H1 (cell line): ENCODE measurements around the gene GSDME. TPM values are rescaled to one million over a fixed set of nuclear protein-coding genes. Genes with fewer than 3 reads are reported as not detected.
A peak's percentile ranks its signal among the peaks of the same experiment; 100 is the strongest.

Source experiments
- CTCF ChIA-PET: fragments of 300-600 bp; sonication (Branson Sonifier 250); formaldehyde crosslinking; loops from one replicate; lab custom pipeline; 2021; ENCODE audit not compliant: partially characterized antibody; lab: Charles Lee
- POLR2A ChIA-PET: fragments of 300-600 bp; sonication (Branson Sonifier 250); formaldehyde crosslinking; loops from one replicate; lab custom pipeline; 2021; ENCODE audit warnings: inconsistent platforms; ENCODE audit not compliant: partially characterized antibody; lab: Charles Lee
- DNase-seq, 2 experiments: peaks; one replicate each; pipeline versions ENCODE4 v3.0.0 to v3.0.0-alpha.2; 2010 to 2022; ENCODE audit warnings: low spot score in 2 of 2, low read depth in 1 of 2, mixed read lengths in 1 of 2
- FAIRE-seq: peaks from 2 replicates; lab custom pipeline; 2011; peaks lifted over from hg19 to GRCh38; lab: Jason Lieb, UNC
- H2AFZ ChIP-seq: 2 replicates; pipeline ENCODE4 v1.8.1; 2012; ENCODE audit warnings: low read length, inconsistent platforms
- H2AK5ac ChIP-seq: 2 replicates; pipeline ENCODE4 v1.6.1; 2013; ENCODE audit warnings: low read depth, low read length
- H2BK120ac ChIP-seq: replicated peaks from 2 replicates; pipeline ENCODE3; 2013; ENCODE audit warnings: low read depth, low read length, inconsistent platforms
- H2BK12ac ChIP-seq: 2 replicates; pipeline ENCODE4 v1.6.1; 2013; ENCODE audit warnings: low read depth, low read length
- H2BK15ac ChIP-seq: 2 replicates; pipeline ENCODE4 v1.6.1; 2013; ENCODE audit warnings: low read length
- H2BK20ac ChIP-seq: 2 replicates; pipeline ENCODE4 v1.6.1; 2013; ENCODE audit warnings: low read length
- H2BK5ac ChIP-seq: 2 replicates; pipeline ENCODE4 v1.6.1; 2013; ENCODE audit warnings: low read depth, low read length
- H3K14ac ChIP-seq: 2 replicates; pipeline ENCODE4 v1.6.1; 2013; ENCODE audit warnings: inconsistent platforms; ENCODE audit not compliant: insufficient read length
- H3K18ac ChIP-seq: 2 replicates; pipeline ENCODE4 v1.6.1; 2013; ENCODE audit warnings: low read length; ENCODE audit errors: extremely low read depth
- H3K23ac ChIP-seq: 2 replicates; pipeline ENCODE4 v1.6.1; 2013; ENCODE audit warnings: inconsistent platforms; ENCODE audit not compliant: insufficient read length
- H3K23me2 ChIP-seq: 2 replicates; pipeline ENCODE4 v1.6.1; 2013; ENCODE audit warnings: low read depth, low read length
- H3K27ac ChIP-seq: 2 replicates; pipeline ENCODE4 v1.6.1; 2011; ENCODE audit warnings: low read depth, low read length, inconsistent platforms
- H3K27me3 ChIP-seq, 4 experiments: replicated peaks in 1 of 4; 1 replicate in 1 of 4; 2 replicates in 3 of 4; pipeline versions ENCODE4 v1.6.1 to v1.8.1; 2011 to 2013; ENCODE audit warnings: low read length in 3 of 4, mild to moderate bottlenecking in 3 of 4, inconsistent platforms in 2 of 4, mixed read lengths in 2 of 4, moderate library complexity in 1 of 4; ENCODE audit not compliant: control insufficient read depth in 3 of 4, insufficient read depth in 3 of 4; ENCODE audit errors: extremely low read depth in 1 of 4
- H3K36me3 ChIP-seq, 4 experiments: 2 replicates each; pipeline versions ENCODE4 v1.6.1 to v1.8.1; 2011 to 2013; ENCODE audit warnings: mild to moderate bottlenecking in 4 of 4, low read length in 3 of 4, moderate library complexity in 2 of 4, control low read depth in 1 of 4, inconsistent platforms in 1 of 4; ENCODE audit not compliant: insufficient read depth in 4 of 4, control insufficient read depth in 2 of 4
- H3K4ac ChIP-seq: replicated peaks from 2 replicates; pipeline ENCODE3; 2013; ENCODE audit warnings: low read length, low read depth, mixed read lengths, inconsistent platforms; ENCODE audit not compliant: insufficient read length
- H3K4me1 ChIP-seq, 4 experiments: replicated peaks in 1 of 4; 1 replicate in 1 of 4; 2 replicates in 3 of 4; pipeline versions ENCODE4 v1.6.1 to v1.8.1; 2011 to 2013; ENCODE audit warnings: low read length in 3 of 4, inconsistent platforms in 2 of 4, mixed read lengths in 1 of 4; ENCODE audit not compliant: insufficient read depth in 4 of 4, control insufficient read depth in 3 of 4
- H3K4me2 ChIP-seq, 2 experiments: 2 replicates each; pipeline versions ENCODE4 v1.6.1 to v1.8.1; 2011 to 2013; ENCODE audit warnings: low read depth in 2 of 2, low read length in 2 of 2, control low read depth in 1 of 2, inconsistent platforms in 1 of 2, mild to moderate bottlenecking in 1 of 2; ENCODE audit not compliant: insufficient read depth in 1 of 2
- H3K4me3 ChIP-seq, 4 experiments: fragments of 200-600, 300-600 bp in 1 of 4; sonication (generic), shearing (Covaris generic), sonication (Bioruptor Twin) in 1 of 4; 2 replicates each; pipeline versions ENCODE4 v1.5.1 to v1.8.1; 2011 to 2016; ENCODE audit warnings: low read length in 4 of 4, low read depth in 3 of 4, control low read depth in 2 of 4, inconsistent platforms in 2 of 4, mild to moderate bottlenecking in 2 of 4, mixed read lengths in 1 of 4, moderate library complexity in 1 of 4; ENCODE audit not compliant: insufficient read depth in 2 of 4; ENCODE audit errors: extremely low read depth in 1 of 4
- H3K56ac ChIP-seq: replicated peaks from 2 replicates; pipeline ENCODE3; 2013; ENCODE audit warnings: low read depth, mild to moderate bottlenecking, mixed read lengths, low read length, inconsistent platforms; ENCODE audit not compliant: insufficient read length
- H3K79me1 ChIP-seq: 2 replicates; pipeline ENCODE4 v1.6.1; 2013; ENCODE audit warnings: low read depth, low read length, control low read depth
- H3K79me2 ChIP-seq, 2 experiments: 2 replicates each; pipeline versions ENCODE4 v1.6.1 to v1.8.1; 2012 to 2013; ENCODE audit warnings: low read length in 2 of 2, mild to moderate bottlenecking in 2 of 2, inconsistent platforms in 1 of 2; ENCODE audit not compliant: insufficient read depth in 2 of 2, control insufficient read depth in 1 of 2
- H3K9ac ChIP-seq, 4 experiments: replicated peaks in 1 of 4; 1 replicate in 1 of 4; 2 replicates in 3 of 4; pipeline versions ENCODE4 v1.6.1 to v1.8.1; 2011 to 2013; ENCODE audit warnings: low read depth in 3 of 4, low read length in 3 of 4, control low read depth in 2 of 4, mild to moderate bottlenecking in 2 of 4, moderate library complexity in 2 of 4, inconsistent platforms in 1 of 4; ENCODE audit errors: extremely low read depth in 1 of 4
- H3K9me3 ChIP-seq, 2 experiments: 2 replicates each; pipeline versions ENCODE4 v1.6.1 to v1.8.1; 2012 to 2013; ENCODE audit warnings: mild to moderate bottlenecking in 2 of 2, moderate library complexity in 2 of 2, control low read depth in 1 of 2, inconsistent platforms in 1 of 2, low read depth in 1 of 2, low read length in 1 of 2, mixed read lengths in 1 of 2; ENCODE audit not compliant: insufficient read depth in 2 of 2
- H4K20me1 ChIP-seq, 2 experiments: replicated peaks in 1 of 2; 2 replicates each; pipeline versions ENCODE3 to v1.8.1; 2011 to 2013; ENCODE audit warnings: inconsistent platforms in 2 of 2, low read length in 2 of 2, mild to moderate bottlenecking in 1 of 2; ENCODE audit not compliant: insufficient read depth in 2 of 2, control insufficient read depth in 1 of 2
- H4K5ac ChIP-seq: 2 replicates; pipeline ENCODE4 v1.6.1; 2013; ENCODE audit warnings: low read length, low read depth, mixed read lengths, inconsistent platforms; ENCODE audit not compliant: insufficient read length
- H4K8ac ChIP-seq: 2 replicates; pipeline ENCODE4 v1.8.0; 2013; ENCODE audit warnings: mild to moderate bottlenecking, moderate library complexity, low read length, inconsistent platforms; ENCODE audit not compliant: insufficient read depth; ENCODE audit errors: extremely low read depth
- H4K91ac ChIP-seq: replicated peaks from 2 replicates; pipeline ENCODE3; 2013; ENCODE audit warnings: low read length, mixed read lengths, inconsistent platforms; ENCODE audit not compliant: insufficient read length
- KDM5A ChIP-seq: fragments of 200-600 bp; IDR thresholded peaks from 2 replicates; pipeline ENCODE4 v1.7.1; 2012; ENCODE audit warnings: mild to moderate bottlenecking, low read length, inconsistent platforms, mixed read lengths
- NANOG ChIP-seq: IDR thresholded peaks from 2 replicates; pipeline ENCODE4 v1.6.1; 2011; ENCODE audit warnings: low read length, low read depth, mild to moderate bottlenecking, inconsistent platforms; ENCODE audit not compliant: insufficient read depth, poor library complexity, severe bottlenecking
- polyA plus RNA-seq, 7 experiments: library from polyadenylated mRNA; depleted of rRNA in 3 of 7; stranded (reverse) in 5 of 7; unstranded in 2 of 7; fragments of >200 nt in 5 of 7; fragments of 200-250 nt in 2 of 7; gene quantifications; 1 replicate in 5 of 7; 2 replicates in 1 of 7; 4 replicates in 1 of 7; pipeline versions ENCODE4 v1.2.1 to v1.2.3, GENCODE V29; 2011 to 2013; ENCODE audit warnings: missing spikeins in 2 of 7, mixed read lengths in 2 of 7
- total RNA-seq: library from RNA; stranded (reverse); fragmentation: NEBNext Ultra II Directional; extraction: Animal tissue kit (Norgen Biotek cat#: 25700); gene quantifications from 2 replicates; pipeline ENCODE4 v1.2.1, GENCODE V29; 2021

The GSDME gene
- total and polyA plus RNA-seq, 2 of the 8 experiments (the other 6 are each of a cell fraction or from before 2014, with no cell fraction given): 5.4 to 7.6 TPM

DNA sequence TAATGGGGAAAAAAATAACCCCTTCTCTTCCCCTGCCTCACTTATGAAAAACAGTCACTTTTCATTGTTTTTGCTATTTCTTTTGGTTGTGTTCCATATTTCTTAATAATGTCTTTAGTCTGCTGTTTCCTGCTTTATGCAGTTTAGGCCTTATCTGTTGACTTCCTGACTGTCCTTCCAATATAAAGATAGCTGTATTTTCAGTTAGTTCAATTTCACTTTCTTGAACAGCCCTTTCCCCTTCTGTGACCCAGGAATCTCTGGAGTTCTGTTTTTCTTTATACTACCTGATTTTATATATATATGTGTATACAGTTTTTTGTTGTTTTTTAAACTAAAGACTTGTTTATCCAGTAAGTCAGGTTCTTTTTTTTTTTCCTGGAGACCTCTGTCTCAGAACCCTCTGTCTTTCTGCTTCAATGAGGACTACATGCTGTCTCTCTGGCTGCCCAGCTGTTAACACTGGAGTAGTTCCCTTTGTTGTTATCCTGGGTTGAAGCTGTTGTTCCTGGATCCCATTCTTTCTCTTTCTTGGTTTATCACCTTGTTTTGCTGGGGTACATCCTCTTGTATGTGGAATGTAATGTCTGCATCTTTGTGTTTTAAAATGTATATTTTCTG is 87.2 kb downstream of the GSDME start:
- Histone ChIP-seq H3K27ac (no peak overlapping the region), H3K18ac (no peak overlapping the region), H4K91ac (no peak overlapping the region), H2BK15ac (no peak overlapping the region), H3K14ac (no peak overlapping the region), H2BK20ac (no peak overlapping the region), H2BK120ac (no peak overlapping the region), H4K8ac (no peak overlapping the region), H2BK12ac (no peak overlapping the region), H2BK5ac (no peak overlapping the region), H3K79me2 (peaks cover 0 to 39% of the 10 kb centered on the region in 2 experiments; a peak in 2 of 4 replicates), H3K27me3 (no peaks in the 10 kb centered on the region), H3K56ac (no peak overlapping the region), H3K23ac (no peak overlapping the region), H3K23me2 (no peaks in the 10 kb centered on the region), H3K9ac (no peak overlapping the region), H4K20me1 (no peaks in the 10 kb centered on the region), H3K4me1 (peaks cover 0 to 4% (median 2%) of the 10 kb centered on the region in 4 experiments; a peak in 4 of 7 replicates), H3K36me3 (peaks cover 0 to 13% (median under 1%) of the 10 kb centered on the region in 4 experiments; a peak in 2 of 8 replicates), H3K79me1 (no peaks in the 10 kb centered on the region; the same call in 1 of the 2 replicates), H4K5ac (no peak overlapping the region), H3K4ac (no peak overlapping the region), H3K4me2 (no peak overlapping the region), H2AFZ (no peak overlapping the region), H2AK5ac (no peak overlapping the region), H3K4me3 (no peak overlapping the region), H3K9me3 (no peaks in the 10 kb centered on the region)
- no peak for TF ChIP-seq KDM5A
- TF ChIP-seq NANOG: peak; percentile 47
- no peak for FAIRE-seq
- CTCF ChIA-PET: interaction anchor here (0.6 to 2.5 kb wide), 7 partner anchors 45 to 352 kb away, joined by 3 to 8 read pairs (median 4); no protein-coding TSS in a partner anchor
- POLR2A ChIA-PET: interaction anchor here (1.3 kb wide), 1 partner anchor 9 kb away, joined by 5 read pairs; no protein-coding TSS in a partner anchor
- no peak for DNase-seq
